Measurements from ENCODE around the gene KCNJ18. TPM values are rescaled to one million over a fixed set of nuclear protein-coding genes. Genes with fewer than 3 reads are reported as not detected.
"Not testable (repeated sequence)": the region's sequence is repeated elsewhere in the genome, so short reads cannot be mapped to it uniquely, and the experiment has no call there.

KCNJ18 gene
- total RNA-seq, 6 experiments from 2014 or later = not detected

DNA sequence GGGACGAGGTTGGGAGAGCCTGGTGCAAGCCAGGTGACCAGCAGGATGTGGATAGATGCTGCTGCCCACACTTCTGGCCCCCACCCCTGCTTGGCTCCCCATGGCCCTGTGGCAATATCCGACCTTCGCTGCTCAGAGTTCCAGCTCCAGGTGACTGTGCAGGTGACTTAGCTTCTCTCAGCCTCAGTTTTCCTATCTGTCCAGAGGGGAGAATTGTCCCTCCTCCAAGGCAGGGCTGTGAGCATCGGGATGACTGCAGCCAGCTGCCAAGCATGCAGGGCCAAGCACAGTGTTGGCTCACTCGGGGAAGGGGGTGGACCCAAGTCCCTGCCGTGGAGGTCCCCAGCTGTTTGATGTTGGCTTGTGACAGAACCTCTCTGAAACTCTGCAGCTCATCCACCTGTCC is 1.1 kb downstream of the KCNJ18 start:
- 10% methylated on average over 1 of the region's 6 CpGs for WGBS (ENCODE audit: insufficient coverage, low coverage, low lambda C conversion rate, missing lambda C conversion rate)
- ATAC-seq; H3K27me3 ChIP-seq; H3K4me3 ChIP-seq; intact Hi-C loops (cut with DNase I); H3K4me1 ChIP-seq; H3K27ac ChIP-seq; H3K36me3 ChIP-seq; H3K9me3 ChIP-seq: not testable (repeated sequence)
- peak in 1 of 3 donors; percentile 6 for DNase-seq

DNA sequence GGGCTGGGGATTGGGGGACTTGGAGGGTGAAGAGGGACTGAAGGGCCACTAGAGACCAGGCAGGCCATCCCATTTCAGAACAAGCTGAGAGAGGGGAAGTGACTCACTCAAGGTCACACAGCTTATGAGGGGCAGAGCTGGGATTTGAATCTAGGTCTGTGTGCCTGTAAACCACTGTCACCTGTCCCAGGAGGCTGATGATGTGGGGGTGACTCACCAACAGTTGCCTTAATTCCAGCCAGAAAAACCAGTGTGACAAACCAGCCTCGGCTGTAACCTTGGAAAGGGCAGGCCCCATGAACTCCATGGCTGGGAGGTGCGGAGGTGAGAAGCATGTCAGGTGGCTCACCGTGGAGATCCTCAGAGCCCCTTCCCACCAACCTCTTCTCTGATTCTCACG is 1.6 kb downstream of the KCNJ18 start:
- 80% methylated on average over 2 of the region's 4 CpGs for WGBS (ENCODE audit: insufficient coverage, low coverage, low lambda C conversion rate, missing lambda C conversion rate)
- H3K4me1 ChIP-seq; H3K36me3 ChIP-seq; H3K27me3 ChIP-seq; intact Hi-C loops (cut with DNase I); H3K27ac ChIP-seq; ATAC-seq; H3K4me3 ChIP-seq; H3K9me3 ChIP-seq: not testable (repeated sequence)
- peak in 1 of 3 donors; percentile 2 for DNase-seq

DNA sequence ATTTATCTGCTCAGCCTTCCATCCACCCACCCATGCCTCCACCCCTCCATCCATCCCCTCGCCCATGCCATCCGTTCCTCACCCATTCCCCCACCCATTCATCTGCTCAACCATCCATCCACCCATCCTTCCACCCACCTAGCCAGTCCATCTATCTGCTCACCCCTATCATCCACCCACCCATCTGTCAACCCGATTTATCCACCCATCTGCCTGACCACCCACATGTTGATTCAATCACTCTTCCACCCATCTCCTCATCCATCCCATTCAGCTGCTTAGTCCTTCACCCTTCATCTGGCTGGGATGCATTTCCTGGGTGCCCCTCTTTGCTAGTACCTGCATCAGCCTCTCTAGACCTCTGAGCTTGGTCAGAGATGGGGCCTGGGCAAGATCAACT is 3.9 kb downstream of the KCNJ18 start:
- H3K36me3 ChIP-seq; H3K27me3 ChIP-seq; ATAC-seq; H3K27ac ChIP-seq; H3K9me3 ChIP-seq; intact Hi-C loops (cut with DNase I); H3K4me1 ChIP-seq; H3K4me3 ChIP-seq: not testable (repeated sequence)
- DNase-seq = peak in 1 of 3 donors; percentile 2
- 50% methylated on average over 1 of the region's 3 CpGs for WGBS (ENCODE audit: insufficient coverage, low coverage, low lambda C conversion rate, missing lambda C conversion rate)

DNA sequence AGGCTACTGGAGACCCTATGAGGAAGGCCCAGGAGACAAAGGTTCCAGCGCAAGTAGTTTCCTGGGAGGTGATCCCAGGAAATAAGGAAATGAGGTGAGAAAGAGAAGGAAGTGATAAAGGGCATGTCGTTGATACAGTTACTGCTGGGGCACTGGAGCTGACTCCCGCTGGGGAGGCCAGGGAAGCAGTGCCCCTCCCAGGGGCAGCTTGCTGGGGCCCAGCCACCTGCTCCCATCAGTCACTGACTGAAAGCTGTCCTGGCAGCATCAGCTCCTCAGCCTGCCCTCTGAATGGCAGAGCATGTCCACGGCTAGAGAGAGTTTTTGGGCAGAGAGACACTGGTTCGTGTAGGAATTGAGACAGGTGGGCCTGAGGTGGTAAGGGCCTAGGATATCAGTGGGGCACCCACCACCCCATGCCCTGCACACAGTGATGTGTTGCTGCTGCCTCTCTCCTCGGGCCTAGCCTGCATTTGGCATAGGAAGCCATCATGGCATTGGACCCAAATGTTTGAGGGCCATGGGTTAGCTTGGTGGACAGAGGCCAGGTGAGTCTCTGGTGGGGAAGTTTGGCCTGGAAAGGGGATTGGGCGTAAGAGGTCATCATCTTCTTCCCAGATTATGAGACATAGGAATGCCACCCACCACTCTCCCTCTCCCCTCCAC is 4.7 kb downstream of the KCNJ18 start:
- intact Hi-C loops (cut with DNase I) = not testable (repeated sequence)

DNA sequence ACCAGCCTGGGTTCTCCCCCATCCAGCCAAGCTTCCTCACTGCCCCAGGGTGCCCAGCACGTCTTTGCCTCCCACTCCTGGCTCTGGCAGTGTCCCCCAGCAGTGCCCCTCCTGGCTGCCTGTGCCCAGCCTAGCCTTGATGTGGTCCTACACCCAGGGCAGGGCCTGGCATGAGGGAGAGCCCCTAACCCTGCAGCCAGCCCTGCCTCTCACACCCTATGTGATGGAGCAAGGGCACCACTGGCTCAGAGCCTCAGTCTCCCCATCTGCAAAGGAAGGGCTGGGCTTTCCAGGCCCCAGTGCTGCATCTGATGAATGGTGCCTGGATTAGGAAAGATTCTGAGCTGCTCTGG is 5.2 kb downstream of the KCNJ18 start:
- H3K9me3 ChIP-seq; H3K36me3 ChIP-seq; intact Hi-C loops (cut with DNase I); H3K27ac ChIP-seq; ATAC-seq; H3K4me1 ChIP-seq; H3K27me3 ChIP-seq; H3K4me3 ChIP-seq: not testable (repeated sequence)
- DNase-seq = peak in 1 of 3 donors; percentile 18
- WGBS (ENCODE audit: insufficient coverage, low coverage, low lambda C conversion rate, missing lambda C conversion rate) = 20% methylated on average over 1 of the region's 1 CpG

More for the DNA sequence above, 4.7 kb downstream of the KCNJ18 start:
- not testable (repeated sequence) for H3K27me3 ChIP-seq, H3K36me3 ChIP-seq, H3K27ac ChIP-seq, ATAC-seq, H3K9me3 ChIP-seq, H3K4me3 ChIP-seq, H3K4me1 ChIP-seq
- peak in 1 of 3 donors; percentile 1 for DNase-seq
- WGBS (ENCODE audit: insufficient coverage, low coverage, low lambda C conversion rate, missing lambda C conversion rate) = 45% methylated on average over 6 of the region's 7 CpGs

DNA sequence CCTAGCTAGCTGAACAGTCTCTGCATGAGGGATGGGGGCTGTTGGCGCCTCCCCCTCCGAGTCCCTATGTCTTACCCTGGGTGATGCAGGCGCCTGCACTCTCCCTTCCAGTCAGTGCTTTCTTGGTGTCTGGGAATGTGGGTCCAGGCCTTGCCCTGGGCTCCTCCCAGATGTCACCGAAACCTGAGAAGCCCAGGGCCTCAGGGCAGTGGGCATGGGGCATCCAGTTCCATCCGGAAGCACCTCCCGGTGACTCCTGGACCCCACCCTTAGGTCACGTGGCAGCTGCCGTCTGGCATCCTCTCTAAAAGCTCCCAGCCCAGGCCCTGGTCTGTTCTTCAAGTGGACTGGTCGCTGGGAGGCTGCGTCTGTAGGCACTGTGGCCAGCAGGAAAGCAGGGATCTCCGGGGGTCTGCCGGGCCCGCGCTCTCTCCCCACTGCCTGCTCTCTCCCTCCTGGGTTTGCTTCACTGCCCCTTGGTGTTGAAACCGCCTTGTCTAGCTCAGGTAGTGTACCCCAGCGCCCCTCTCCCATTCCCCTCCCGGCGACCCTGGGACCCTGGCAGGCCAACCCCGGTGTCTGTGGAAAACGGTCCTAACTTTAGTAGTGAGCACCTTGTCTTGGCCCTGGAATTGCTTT is 6.2 kb downstream of the KCNJ18 start:
- DNase-seq = peak in 1 of 3 donors; percentile 5
- H3K36me3 ChIP-seq; H3K27me3 ChIP-seq; intact Hi-C loops (cut with DNase I); H3K4me1 ChIP-seq; H3K9me3 ChIP-seq; H3K27ac ChIP-seq; H3K4me3 ChIP-seq: not testable (repeated sequence)
- peak in 2 of 4 donors; percentile 7 to 10 for ATAC-seq
- 85% methylated on average over 7 of the region's 20 CpGs for WGBS (ENCODE audit: insufficient coverage, low coverage, low lambda C conversion rate, missing lambda C conversion rate)

DNA sequence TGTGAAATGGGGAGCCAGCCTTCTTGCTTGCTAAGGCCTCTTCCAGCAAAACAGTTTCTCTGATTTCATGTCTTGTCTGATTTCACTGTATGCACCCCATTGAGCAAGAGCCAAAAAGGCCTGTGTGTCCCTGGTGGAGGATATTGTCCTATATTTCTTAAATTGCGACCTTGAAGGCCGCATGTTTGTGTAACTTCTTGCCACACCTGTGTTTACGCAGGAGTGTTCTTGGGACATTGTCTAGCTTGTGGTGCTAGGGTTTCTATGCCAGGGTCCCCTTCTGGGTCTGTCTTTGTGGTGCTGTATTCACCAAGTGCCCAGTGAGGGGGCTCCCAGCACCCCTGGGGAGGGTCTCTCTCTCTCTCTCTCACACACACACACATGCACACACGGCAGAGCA is 6.8 kb downstream of the KCNJ18 start:
- 40% methylated on average over 1 of the region's 4 CpGs for WGBS (ENCODE audit: insufficient coverage, low coverage, low lambda C conversion rate, missing lambda C conversion rate)

DNA sequence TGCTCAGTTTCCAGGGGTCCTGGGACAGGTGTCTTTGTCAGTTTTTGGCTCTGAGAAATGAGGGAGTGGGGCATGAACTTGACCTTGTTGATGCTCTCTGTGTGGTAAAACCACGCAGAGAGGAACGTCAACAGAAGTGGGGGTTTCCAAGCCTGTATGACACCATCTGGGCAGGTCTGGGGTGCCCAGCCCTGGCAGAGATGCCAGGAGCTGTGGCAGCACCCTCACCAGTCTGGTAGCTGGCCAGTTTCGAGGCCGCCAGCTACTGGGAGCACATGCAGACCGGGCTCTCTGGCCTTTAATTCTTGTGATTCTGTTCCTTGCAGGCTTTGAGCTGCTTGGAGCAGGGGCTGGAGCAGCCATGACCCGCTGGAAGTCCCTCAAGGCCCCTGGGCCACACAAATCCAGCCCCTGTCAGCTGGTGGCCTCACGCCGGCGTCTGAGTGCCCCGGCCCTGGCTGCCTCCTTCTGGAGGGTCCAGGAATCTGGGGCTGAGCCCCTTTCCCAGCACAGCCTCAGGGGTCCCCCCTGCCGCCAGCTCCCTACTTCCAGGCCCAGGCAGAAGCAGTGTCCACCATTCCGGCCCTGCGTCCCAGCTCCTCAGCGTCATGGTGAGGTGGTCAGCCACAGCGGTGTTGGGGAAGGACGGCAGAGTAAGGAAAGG is 7.4 kb downstream of the KCNJ18 start:
- H3K4me1 ChIP-seq; H3K4me3 ChIP-seq; H3K27ac ChIP-seq; intact Hi-C loops (cut with DNase I); H3K9me3 ChIP-seq; H3K27me3 ChIP-seq; H3K36me3 ChIP-seq; ATAC-seq: not testable (repeated sequence)
- peak in 1 of 3 donors; percentile 4 for DNase-seq
- WGBS (ENCODE audit: insufficient coverage, low coverage, low lambda C conversion rate, missing lambda C conversion rate) = 47% methylated on average over 3 of the region's 16 CpGs

More for the DNA sequence above, 6.8 kb downstream of the KCNJ18 start:
- DNase-seq; intact Hi-C loops (cut with DNase I); H3K27me3 ChIP-seq; H3K27ac ChIP-seq; H3K4me1 ChIP-seq; H3K36me3 ChIP-seq; H3K9me3 ChIP-seq; H3K4me3 ChIP-seq; ATAC-seq: not testable (repeated sequence)

DNA sequence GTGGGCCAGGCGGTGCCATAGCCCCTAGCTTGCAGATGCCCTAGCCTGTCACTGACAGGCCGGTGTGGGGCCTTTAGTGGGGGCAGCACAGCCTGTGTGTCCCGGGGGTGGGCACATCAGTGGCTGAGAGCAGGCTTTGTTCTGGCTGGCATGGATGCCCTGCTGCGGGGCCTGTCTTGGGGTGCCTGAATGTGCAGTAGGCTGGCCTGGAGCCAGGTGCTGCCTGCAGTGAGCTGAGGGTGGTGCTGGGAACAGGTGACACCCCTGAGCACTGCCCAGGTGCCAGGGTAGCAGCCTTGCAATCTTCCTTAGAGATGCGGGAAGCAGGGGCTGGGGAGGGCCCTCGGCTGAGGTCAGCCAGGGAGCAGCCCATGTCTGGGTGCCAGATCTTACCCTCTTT is 8.8 kb downstream of the KCNJ18 start:
- H3K4me1 ChIP-seq; H3K27ac ChIP-seq; H3K9me3 ChIP-seq; intact Hi-C loops (cut with DNase I); H3K36me3 ChIP-seq; H3K27me3 ChIP-seq; H3K4me3 ChIP-seq; ATAC-seq: not testable (repeated sequence)
- WGBS (ENCODE audit: insufficient coverage, low coverage, low lambda C conversion rate, missing lambda C conversion rate) = no CpG with 5 or more reads among the region's 6 CpGs
- DNase-seq = peak in 1 of 3 donors; percentile 3

DNA sequence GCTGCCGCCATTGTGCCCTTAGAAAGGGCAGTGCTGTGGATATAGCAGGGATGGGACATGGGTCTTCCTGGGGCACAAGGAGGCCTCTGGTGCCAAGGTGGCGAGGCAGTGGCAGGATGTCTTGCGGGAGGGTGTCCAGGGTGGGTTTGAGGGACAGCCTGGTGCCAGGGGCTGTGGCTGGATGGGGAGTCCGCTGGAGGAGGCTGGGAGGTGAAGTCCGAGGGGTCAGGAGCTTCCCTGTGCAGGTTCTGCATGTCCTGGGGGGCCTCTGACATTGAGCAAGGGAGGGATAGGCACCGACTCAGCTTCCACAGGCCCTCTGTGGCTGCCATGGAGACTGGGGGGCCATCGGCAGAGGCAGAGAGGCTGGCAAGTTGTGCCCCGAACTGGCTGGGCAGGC is 9.7 kb downstream of the KCNJ18 start:
- ATAC-seq; H3K9me3 ChIP-seq; H3K27ac ChIP-seq; H3K36me3 ChIP-seq; H3K4me3 ChIP-seq; intact Hi-C loops (cut with DNase I); DNase-seq; H3K4me1 ChIP-seq; H3K27me3 ChIP-seq: not testable (repeated sequence)
- 45% methylated on average over 3 of the region's 8 CpGs for WGBS (ENCODE audit: insufficient coverage, low coverage, low lambda C conversion rate, missing lambda C conversion rate)

DNA sequence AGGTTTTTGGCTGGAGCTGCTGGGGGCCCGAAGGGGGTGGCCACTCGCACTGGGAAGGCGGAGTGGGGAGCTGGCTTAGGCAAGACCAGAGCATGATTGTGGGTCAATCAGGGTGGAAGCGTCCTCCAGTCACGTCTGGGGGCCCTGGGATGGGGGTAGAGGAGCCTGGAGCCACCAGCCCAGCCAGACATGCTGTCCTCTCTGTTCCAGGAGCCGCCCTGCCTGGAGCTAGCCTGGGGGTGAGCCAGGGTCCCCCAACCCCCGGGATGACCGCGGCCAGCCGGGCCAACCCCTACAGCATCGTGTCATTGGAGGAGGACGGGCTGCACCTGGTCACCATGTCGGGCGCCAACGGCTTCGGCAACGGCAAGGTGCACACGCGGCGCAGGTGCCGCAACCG is 10.2 kb downstream of the KCNJ18 start:
- intact Hi-C loops (cut with DNase I); H3K27ac ChIP-seq; ATAC-seq; H3K4me1 ChIP-seq; H3K4me3 ChIP-seq; H3K36me3 ChIP-seq; DNase-seq; H3K27me3 ChIP-seq; H3K9me3 ChIP-seq: not testable (repeated sequence)
- no CpG with 5 or more reads among the region's 22 CpGs for WGBS (ENCODE audit: insufficient coverage, low coverage, low lambda C conversion rate, missing lambda C conversion rate)

All from right lobe of liver (tissue), 6 donors.